K562 (cell line): ENCODE results near the gene ACTR3C. TPM values are rescaled to one million over a fixed set of nuclear protein-coding genes. Genes with fewer than 3 reads are reported as not detected.

ENCODE experiments used
- CBFB ChIP-seq: sonication (generic); formaldehyde crosslinking; IDR thresholded peaks from 2 replicates; pipeline ENCODE4 v1.4.0; 2020; ENCODE audit warnings: mild to moderate bottlenecking, missing genetic modification reagents
- CHD2 ChIP-seq: IDR thresholded peaks from 2 replicates; pipeline ENCODE4 v1.6.1; 2011; ENCODE audit warnings: low read depth, low read length
- MEIS2 ChIP-seq: fragments of 450-650 bp; IDR thresholded peaks from 2 replicates; pipeline ENCODE4 v1.6.1; 2014; ENCODE audit warnings: mild to moderate bottlenecking; ENCODE audit not compliant: partially characterized antibody
- PURB ChIP-seq: sonication (generic); formaldehyde crosslinking; IDR thresholded peaks from 2 replicates; pipeline ENCODE4 v1.9.0; 2021; ENCODE audit warnings: low read depth, mild to moderate bottlenecking, missing genetic modification reagents
- RBBP5 ChIP-seq: fragments of 200-600 bp; sonication (generic); IDR thresholded peaks from 2 replicates; pipeline ENCODE4 v1.6.1; 2012; ENCODE audit warnings: borderline replicate concordance, mild to moderate bottlenecking, low read length, control low read depth, inconsistent platforms; ENCODE audit not compliant: insufficient read depth, poor library complexity, severe bottlenecking
- RBM22 ChIP-seq: fragments of 200-400 bp; formaldehyde crosslinking; IDR thresholded peaks from 2 replicates; pipeline ENCODE4 v1.6.1; 2018; ENCODE audit warnings: low read length, low read depth; ENCODE audit not compliant: poor library complexity, severe bottlenecking
- ZNF316 ChIP-seq: fragments of 450-650 bp; IDR thresholded peaks from 2 replicates; pipeline ENCODE4 v1.6.1; 2016
- polyA plus RNA-seq, 8 experiments: library from polyadenylated mRNA; depleted of rRNA in 4 of 8; stranded (reverse) in 5 of 8; unstranded in 3 of 8; fragments of >200 nt; fragmentation: Nextera tagmentation in 2 of 8; fragmentation: Illumina TruSeq in 1 of 8; extraction: Ambion mirVana in 2 of 8; extraction: Trizol in 1 of 8; gene quantifications; 2 replicates each; pipeline versions ENCODE4 v1.2.1 to v1.2.3, GENCODE V29; 2011 to 2014; ENCODE audit warnings: inconsistent platforms in 1 of 8, missing spikeins in 1 of 8
- total RNA-seq, 7 experiments: library from RNA; depleted of rRNA in 6 of 7; stranded (reverse); fragments of >200 nt in 6 of 7; fragmentation: Illumina TruSeq in 2 of 7; extraction: Trizol in 2 of 7; gene quantifications; 2 replicates each; pipeline versions ENCODE4 v1.2.1 to v1.2.3, GENCODE V29; 2011 to 2021; ENCODE audit warnings: low replicate concordance in 1 of 7
- TF ChIP-seq, protein P1 (sequence below): sonication (generic); formaldehyde crosslinking; IDR thresholded peaks from 2 replicates; pipeline ENCODE4 v1.8.1; 2023; ENCODE audit warnings: mild to moderate bottlenecking, missing genetic modification reagents
- TF ChIP-seq, protein P2 (sequence below): fragments of 450-650 bp; IDR thresholded peaks from one replicate; pipeline ENCODE4 v1.6.1; 2018; ENCODE audit warnings: mild to moderate bottlenecking, moderate library complexity; ENCODE audit not compliant: partially characterized antibody
- TF ChIP-seq, protein P3 (sequence below): fragments of 450-650 bp; formaldehyde crosslinking; IDR thresholded peaks from 2 replicates; pipeline ENCODE4 v1.4.0; 2020; ENCODE audit warnings: mild to moderate bottlenecking, moderate library complexity
- TF ChIP-seq, protein P4 (sequence below): IDR thresholded peaks from 2 replicates; pipeline ENCODE4 v1.6.1; 2011; ENCODE audit not compliant: insufficient read length; ENCODE audit errors: extremely low read depth

The ACTR3C gene
- total and polyA plus RNA-seq, 9 of the 15 experiments (the other 6 are each of a cell fraction or from before 2014, with no cell fraction given) = 9.0 to 35.4 (median 13.3) TPM

DNA sequence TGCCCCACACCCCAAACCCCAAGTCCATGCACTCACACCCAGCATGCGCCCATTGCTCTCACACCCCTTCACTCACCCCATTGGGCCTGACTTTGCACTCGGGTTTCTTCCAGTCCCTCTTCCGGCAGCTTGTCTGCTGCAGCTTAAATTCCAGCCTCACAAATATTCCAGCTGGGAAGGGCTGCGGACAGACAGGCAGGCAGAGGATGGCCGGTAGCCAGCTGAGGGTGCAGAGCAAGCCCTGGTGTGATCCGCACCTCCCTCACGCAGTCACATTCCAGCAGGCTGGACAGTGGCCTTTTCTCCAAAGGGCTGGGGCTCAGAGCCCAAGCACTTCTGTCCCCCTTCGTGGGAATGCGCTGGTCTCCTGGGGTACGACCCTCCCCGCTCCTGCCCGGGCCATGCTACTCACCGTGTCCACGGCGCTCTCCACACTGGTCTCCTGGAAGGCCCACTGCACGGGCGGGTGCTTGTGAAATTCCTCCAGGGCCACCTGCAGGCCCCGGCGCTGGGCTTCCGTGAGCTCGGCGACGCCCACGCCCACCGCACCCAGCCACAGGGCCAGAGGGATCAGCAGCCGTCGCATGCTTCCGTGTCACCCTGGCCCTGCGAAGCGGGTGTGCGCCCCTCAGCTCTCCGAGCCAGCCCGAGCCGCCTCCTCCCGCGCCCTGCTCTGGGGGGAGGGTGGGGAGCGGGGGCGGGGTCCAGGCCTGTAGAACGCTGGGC lies 16.8 kb upstream of the ACTR3C start (continued):
- TF ChIP-seq, protein P1, sequence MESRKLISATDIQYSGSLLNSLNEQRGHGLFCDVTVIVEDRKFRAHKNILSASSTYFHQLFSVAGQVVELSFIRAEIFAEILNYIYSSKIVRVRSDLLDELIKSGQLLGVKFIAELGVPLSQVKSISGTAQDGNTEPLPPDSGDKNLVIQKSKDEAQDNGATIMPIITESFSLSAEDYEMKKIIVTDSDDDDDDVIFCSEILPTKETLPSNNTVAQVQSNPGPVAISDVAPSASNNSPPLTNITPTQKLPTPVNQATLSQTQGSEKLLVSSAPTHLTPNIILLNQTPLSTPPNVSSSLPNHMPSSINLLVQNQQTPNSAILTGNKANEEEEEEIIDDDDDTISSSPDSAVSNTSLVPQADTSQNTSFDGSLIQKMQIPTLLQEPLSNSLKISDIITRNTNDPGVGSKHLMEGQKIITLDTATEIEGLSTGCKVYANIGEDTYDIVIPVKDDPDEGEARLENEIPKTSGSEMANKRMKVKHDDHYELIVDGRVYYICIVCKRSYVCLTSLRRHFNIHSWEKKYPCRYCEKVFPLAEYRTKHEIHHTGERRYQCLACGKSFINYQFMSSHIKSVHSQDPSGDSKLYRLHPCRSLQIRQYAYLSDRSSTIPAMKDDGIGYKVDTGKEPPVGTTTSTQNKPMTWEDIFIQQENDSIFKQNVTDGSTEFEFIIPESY (CRISPR knock-in tag) = peak; percentile 66; the same call in 1 of the 2 replicates
- TF ChIP-seq, protein P2, sequence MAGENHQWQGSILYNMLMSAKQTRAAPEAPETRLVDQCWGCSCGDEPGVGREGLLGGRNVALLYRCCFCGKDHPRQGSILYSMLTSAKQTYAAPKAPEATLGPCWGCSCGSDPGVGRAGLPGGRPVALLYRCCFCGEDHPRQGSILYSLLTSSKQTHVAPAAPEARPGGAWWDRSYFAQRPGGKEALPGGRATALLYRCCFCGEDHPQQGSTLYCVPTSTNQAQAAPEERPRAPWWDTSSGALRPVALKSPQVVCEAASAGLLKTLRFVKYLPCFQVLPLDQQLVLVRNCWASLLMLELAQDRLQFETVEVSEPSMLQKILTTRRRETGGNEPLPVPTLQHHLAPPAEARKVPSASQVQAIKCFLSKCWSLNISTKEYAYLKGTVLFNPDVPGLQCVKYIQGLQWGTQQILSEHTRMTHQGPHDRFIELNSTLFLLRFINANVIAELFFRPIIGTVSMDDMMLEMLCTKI = no peak
- TF ChIP-seq MEIS2 (no peak), CHD2 (no peak), RBM22 (no peak), RBBP5 (no peak), ZNF316 (no peak), PURB (CRISPR knock-in tag) (no peak), CBFB (CRISPR knock-in tag) (0 out of 2 replicates have a peak, but pooled peaks have one; percentile 48)
- TF ChIP-seq, protein P3, sequence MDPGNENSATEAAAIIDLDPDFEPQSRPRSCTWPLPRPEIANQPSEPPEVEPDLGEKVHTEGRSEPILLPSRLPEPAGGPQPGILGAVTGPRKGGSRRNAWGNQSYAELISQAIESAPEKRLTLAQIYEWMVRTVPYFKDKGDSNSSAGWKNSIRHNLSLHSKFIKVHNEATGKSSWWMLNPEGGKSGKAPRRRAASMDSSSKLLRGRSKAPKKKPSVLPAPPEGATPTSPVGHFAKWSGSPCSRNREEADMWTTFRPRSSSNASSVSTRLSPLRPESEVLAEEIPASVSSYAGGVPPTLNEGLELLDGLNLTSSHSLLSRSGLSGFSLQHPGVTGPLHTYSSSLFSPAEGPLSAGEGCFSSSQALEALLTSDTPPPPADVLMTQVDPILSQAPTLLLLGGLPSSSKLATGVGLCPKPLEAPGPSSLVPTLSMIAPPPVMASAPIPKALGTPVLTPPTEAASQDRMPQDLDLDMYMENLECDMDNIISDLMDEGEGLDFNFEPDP (CRISPR knock-in tag) = no peak
- TF ChIP-seq, protein P4, sequence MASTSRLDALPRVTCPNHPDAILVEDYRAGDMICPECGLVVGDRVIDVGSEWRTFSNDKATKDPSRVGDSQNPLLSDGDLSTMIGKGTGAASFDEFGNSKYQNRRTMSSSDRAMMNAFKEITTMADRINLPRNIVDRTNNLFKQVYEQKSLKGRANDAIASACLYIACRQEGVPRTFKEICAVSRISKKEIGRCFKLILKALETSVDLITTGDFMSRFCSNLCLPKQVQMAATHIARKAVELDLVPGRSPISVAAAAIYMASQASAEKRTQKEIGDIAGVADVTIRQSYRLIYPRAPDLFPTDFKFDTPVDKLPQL = no peak
